Body of pancreas (tissue), 4 donors: ENCODE results near the gene NKD2. TPM values are rescaled to one million over a fixed set of nuclear protein-coding genes. Genes with fewer than 3 reads are reported as not detected.

Experiments used
- ATAC-seq: fragments of 150-250 bp; one replicate; pipeline ENCODE4 v1.9.1; 2016
- DNase-seq, 4 donors: peaks; one replicate each; pipeline ENCODE4 v3.0.0-alpha.2; 2019
- H3K27ac ChIP-seq, 4 donors: fragments of 200-600 bp; sonication (generic); 1 replicate in 3 of 4; 2 replicates in 1 of 4; pipeline versions ENCODE4 v1.5.1 to v1.6.1; 2016 to 2019; ENCODE audit warnings: mild to moderate bottlenecking in 1 of 4, mixed read lengths in 1 of 4, moderate library complexity in 1 of 4
- H3K27me3 ChIP-seq, 2 donors: fragments of 200-600 bp; sonication (generic); one replicate each; pipeline ENCODE4 v1.6.0; 2016; ENCODE audit warnings: mild to moderate bottlenecking in 1 of 2
- H3K36me3 ChIP-seq, 2 donors: fragments of 200-600 bp; sonication (generic); replicated peaks in 1 of 2; 2 replicates each; pipeline ENCODE4 v1.5.1; 2016; ENCODE audit warnings: low read depth in 2 of 2; ENCODE audit not compliant: insufficient read depth in 1 of 2
- H3K4me1 ChIP-seq: fragments of 200-600 bp; sonication (generic); one replicate; pipeline ENCODE4 v1.6.0; 2016
- H3K4me3 ChIP-seq, 2 donors: fragments of 200-600 bp; sonication (generic); 1 replicate in 1 of 2; 2 replicates in 1 of 2; pipeline ENCODE4 v1.5.1; 2016 to 2019
- H3K9me3 ChIP-seq, 3 donors: fragments of 200-600 bp; sonication (generic); 1 replicate in 2 of 3; 2 replicates in 1 of 3; pipeline ENCODE4 v1.5.1; 2016
- POLR2A ChIP-seq, 3 donors: fragments of 450-650 bp; IDR thresholded peaks; one replicate each; pipeline ENCODE4 v1.6.1; 2016; ENCODE audit warnings: antibody characterized with exemption in 3 of 3, mild to moderate bottlenecking in 2 of 3
- WGBS, 2 donors: methylation state at CpG; one replicate each; pipeline ENCODE4 v1.1.5; 2017; 5-methylcytosine and 5-hydroxymethylcytosine counted together
- intact Hi-C: fragments of 100-400 bp; cut with DNase I; formaldehyde crosslinking; loops from one replicate; pipeline ENCODE4 v1.15.1; 2023
- total RNA-seq, 2 donors: library from RNA; depleted of rRNA; stranded (reverse); fragments of >200 nt; gene quantifications; one replicate each; pipeline ENCODE4 v1.1.0, GENCODE V29; 2016
- TF ChIP-seq, protein P1 (sequence below), 7 experiments: fragments of 450-650 bp in 4 of 7; fragments of 200-600 bp in 3 of 7; sonication (generic) in 3 of 7; IDR thresholded peaks; one replicate each; pipeline ENCODE4 v1.5.1; 2016 to 2019; ENCODE audit warnings: antibody characterized with exemption in 7 of 7

Gene NKD2
- total RNA-seq, 2 donors from 2014 or later: 4.2 to 12.2 TPM

- ATAC-seq (no peak), DNase-seq (no peak)
- WGBS, 2 donors: 80 to 83% methylated on average over 10 to 27 of the region's 29 CpGs
- H3K4me3 ChIP-seq: no peak overlapping the region
- no peaks in the 10 kb centered on the region for H3K9me3 ChIP-seq
- no peak overlapping the region for H3K27ac ChIP-seq
- no peaks in the 10 kb centered on the region for H3K4me1 ChIP-seq
- intact Hi-C loops: no loop called here
- TF ChIP-seq POLR2A (IDR thresholded peaks at IDR 0.05): no peak
- TF ChIP-seq, protein P1, sequence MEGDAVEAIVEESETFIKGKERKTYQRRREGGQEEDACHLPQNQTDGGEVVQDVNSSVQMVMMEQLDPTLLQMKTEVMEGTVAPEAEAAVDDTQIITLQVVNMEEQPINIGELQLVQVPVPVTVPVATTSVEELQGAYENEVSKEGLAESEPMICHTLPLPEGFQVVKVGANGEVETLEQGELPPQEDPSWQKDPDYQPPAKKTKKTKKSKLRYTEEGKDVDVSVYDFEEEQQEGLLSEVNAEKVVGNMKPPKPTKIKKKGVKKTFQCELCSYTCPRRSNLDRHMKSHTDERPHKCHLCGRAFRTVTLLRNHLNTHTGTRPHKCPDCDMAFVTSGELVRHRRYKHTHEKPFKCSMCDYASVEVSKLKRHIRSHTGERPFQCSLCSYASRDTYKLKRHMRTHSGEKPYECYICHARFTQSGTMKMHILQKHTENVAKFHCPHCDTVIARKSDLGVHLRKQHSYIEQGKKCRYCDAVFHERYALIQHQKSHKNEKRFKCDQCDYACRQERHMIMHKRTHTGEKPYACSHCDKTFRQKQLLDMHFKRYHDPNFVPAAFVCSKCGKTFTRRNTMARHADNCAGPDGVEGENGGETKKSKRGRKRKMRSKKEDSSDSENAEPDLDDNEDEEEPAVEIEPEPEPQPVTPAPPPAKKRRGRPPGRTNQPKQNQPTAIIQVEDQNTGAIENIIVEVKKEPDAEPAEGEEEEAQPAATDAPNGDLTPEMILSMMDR (IDR thresholded peaks at IDR 0.05): no peak
- no peaks in the 10 kb centered on the region for H3K27me3 ChIP-seq
- H3K36me3 ChIP-seq: peaks cover 0 to 22% of the 10 kb centered on the region in 2 donors
Observed at GRCh38 chr5:1050423-1051365, 42.1 kb downstream of the NKD2 start.

DNA sequence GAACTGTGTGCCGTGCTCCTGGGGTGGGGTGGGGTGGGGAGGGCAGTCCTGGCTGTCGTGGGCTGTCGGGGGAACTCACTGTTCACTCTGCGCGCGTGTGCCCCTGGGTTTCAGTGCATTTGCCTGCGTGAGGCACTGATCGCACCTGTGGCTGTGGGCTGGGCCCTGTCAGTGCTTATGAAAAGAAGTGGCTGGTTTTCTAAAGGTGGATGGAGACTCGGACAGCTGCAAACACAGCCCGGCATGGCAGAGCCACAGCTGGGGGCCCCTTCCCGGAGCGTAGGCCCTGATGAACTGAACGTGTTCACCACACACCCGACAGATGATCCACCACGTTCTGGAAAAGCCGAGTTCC lies 42.7 kb downstream of the NKD2 start:
- intact Hi-C loops: no loop called here
- no peak for ATAC-seq
- no peak overlapping the region for H3K27ac ChIP-seq
- peaks cover 0 to 25% of the 10 kb centered on the region in 2 donors for H3K36me3 ChIP-seq
- H3K4me3 ChIP-seq: no peak overlapping the region
- WGBS, 2 donors: 87 to 90% methylated on average over 3 to 16 of the region's 16 CpGs
- no peaks in the 10 kb centered on the region for H3K4me1 ChIP-seq
- H3K27me3 ChIP-seq: no peaks in the 10 kb centered on the region
- H3K9me3 ChIP-seq: no peaks in the 10 kb centered on the region
- no peak for DNase-seq
- no peak for TF ChIP-seq POLR2A (IDR thresholded peaks at IDR 0.05)
- TF ChIP-seq, protein P1 (IDR thresholded peaks at IDR 0.05): no peak

DNA sequence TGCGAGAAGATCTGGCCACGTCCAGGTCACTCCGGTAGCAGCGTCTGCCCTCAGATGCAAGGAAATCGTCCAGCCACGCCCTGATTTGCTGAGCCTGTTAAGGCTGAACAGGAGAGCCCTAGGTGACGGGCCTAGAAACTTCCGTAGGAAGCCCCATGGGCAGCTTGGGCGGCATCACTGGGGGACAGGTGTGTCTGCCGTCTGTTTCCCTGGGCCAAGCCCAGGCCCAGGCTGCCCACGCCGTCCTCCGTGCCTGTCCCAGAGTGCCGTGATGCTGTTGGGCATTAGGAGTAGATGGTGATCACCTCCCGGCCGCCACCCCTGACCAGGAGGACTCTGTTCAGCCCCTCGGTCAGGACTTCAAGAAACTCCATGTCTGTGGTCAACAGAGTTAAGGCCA lies 43.5 kb downstream of the NKD2 start:
- H3K4me1 ChIP-seq: no peaks in the 10 kb centered on the region
- peaks cover 0 to 25% of the 10 kb centered on the region in 2 donors for H3K36me3 ChIP-seq
- WGBS, 2 donors: 82 to 91% methylated on average over 7 to 17 of the region's 17 CpGs
- DNase-seq (no peak), ATAC-seq (no peak)
- no peaks in the 10 kb centered on the region for H3K27me3 ChIP-seq
- intact Hi-C loops: no loop called here
- TF ChIP-seq POLR2A (IDR thresholded peaks at IDR 0.05): no peak
- TF ChIP-seq, protein P1 (IDR thresholded peaks at IDR 0.05): no peak
- no peaks in the 10 kb centered on the region for H3K9me3 ChIP-seq
- no peak overlapping the region for H3K27ac ChIP-seq
- no peak overlapping the region for H3K4me3 ChIP-seq

- Histone ChIP-seq H3K4me3 (no peak overlapping the region), H3K9me3 (no peaks in the 10 kb centered on the region), H3K27ac (no peak overlapping the region), H3K4me1 (no peaks in the 10 kb centered on the region), H3K36me3 (peaks cover 0 to 26% of the 10 kb centered on the region in 2 donors), H3K27me3 (no peaks in the 10 kb centered on the region)
- no peak for TF ChIP-seq POLR2A (IDR thresholded peaks at IDR 0.05)
- TF ChIP-seq, protein P1 (IDR thresholded peaks at IDR 0.05): peak in 1 of 7 experiments; percentile 9
- intact Hi-C loops: no loop called here
- WGBS, 2 donors: 89 to 95% methylated on average over 18 to 28 of the region's 29 CpGs
- no peak for DNase-seq
- ATAC-seq: no peak
Observed at GRCh38 chr5:1052641-1053390, 44.2 kb downstream of the NKD2 start.
